NCI-H1105 (cell line): ENCODE results near the gene GLS2.
"Not testable (repeated sequence)": the region's sequence is repeated elsewhere in the genome, so short reads cannot be mapped to it uniquely, and the experiment has no call there.

ENCODE experiments used
- DNase-seq: peaks from one replicate; lab custom pipeline; 2025; lab: John Stamatoyannopoulos, UW

The GLS2 gene

DNA sequence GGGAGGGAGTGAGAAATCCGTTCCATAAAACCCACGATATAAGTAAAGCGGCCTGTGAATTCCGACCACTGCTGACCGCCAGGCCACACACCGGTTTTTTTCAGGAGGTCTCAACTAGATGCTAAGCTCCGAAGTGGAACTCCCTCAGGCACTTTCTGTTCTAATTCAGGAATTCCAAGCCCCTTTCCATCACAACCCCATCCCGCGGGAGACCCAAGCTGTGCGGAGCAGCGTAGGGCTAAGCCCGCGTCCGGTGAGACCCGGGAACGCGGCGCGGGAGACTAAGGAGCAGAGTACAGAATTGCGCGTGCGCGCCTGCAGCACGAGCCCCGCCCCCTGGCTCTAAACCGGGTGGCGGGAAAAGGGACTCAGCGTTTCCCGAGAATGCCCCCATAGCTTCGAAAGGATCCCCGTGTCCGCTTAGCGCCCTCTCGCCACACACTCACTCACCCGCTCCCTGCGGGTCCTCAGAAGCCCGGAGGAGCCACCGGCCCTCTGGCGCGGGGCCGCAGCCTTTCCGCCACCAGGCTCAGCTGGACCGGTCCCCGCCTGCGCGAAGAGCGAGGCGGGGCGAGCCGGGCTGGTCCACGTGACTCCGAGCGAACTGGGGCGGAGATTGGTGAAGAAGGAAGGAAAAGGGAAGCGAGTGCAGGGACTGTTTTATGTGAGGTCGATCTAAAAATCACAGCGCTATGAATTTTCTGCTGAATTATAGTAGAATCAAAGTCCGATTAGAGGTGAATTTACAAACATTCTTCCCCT lies 38.9 kb downstream of the GLS2 start, which contains the start of gene TIMELESS:
Gene TIMELESS (minus strand): TSS at position 567 of the 762 bp plus-strand sequence. CDS start 15,256 bp downstream, outside the sequence.
- peak; percentile 66 for DNase-seq

GRCh38 chr12:56443208-56443607 lies 44.8 kb downstream of the GLS2 start:
- DNase-seq: not testable (repeated sequence)

GRCh38 chr12:56437430-56438176 lies 50.4 kb downstream of the GLS2 start:
- DNase-seq: no peak

DNA sequence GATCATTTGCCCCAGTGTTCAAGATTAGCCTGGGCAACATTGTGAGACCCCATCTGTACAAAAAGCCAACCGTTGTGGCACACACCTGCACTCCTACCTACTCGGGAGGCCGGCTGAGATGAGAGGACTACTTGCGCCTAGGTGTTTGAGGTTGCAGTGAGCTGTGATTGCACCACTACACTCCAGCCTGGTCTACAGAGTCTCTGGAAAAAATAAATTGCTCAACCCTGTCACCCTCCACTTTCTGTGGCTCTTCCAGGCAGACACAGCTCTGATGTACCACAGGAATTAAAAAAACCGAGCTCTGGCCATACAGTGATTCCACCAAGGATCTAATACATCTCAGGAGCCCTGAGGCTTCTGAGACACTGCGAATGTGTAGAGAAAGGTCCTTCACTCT lies 53.1 kb downstream of the GLS2 start:
- no peak for DNase-seq

DNA sequence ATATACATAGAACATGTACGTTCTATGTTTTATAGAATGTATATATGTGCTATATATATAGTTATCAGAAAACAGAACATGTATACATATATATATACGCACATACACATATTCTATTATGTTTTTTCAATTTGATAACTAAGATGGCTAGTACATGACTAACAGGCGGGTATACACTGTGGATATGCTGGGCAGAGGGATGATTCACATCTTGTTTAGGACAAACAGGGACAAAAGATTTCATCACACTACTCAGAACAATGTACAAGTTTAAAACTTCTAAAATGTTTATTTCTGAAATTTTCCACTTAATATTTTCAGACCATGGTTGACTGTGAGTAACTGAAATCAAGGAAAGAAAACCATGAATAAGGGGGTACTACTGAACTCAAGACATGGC lies 56.1 kb downstream of the GLS2 start:
- DNase-seq: no peak

GRCh38 chr12:56431288-56431687 lies 56.7 kb downstream of the GLS2 start:
- no peak for DNase-seq

GRCh38 chr12:56425940-56426438 lies 62.0 kb downstream of the GLS2 start:
- DNase-seq: no peak

DNA sequence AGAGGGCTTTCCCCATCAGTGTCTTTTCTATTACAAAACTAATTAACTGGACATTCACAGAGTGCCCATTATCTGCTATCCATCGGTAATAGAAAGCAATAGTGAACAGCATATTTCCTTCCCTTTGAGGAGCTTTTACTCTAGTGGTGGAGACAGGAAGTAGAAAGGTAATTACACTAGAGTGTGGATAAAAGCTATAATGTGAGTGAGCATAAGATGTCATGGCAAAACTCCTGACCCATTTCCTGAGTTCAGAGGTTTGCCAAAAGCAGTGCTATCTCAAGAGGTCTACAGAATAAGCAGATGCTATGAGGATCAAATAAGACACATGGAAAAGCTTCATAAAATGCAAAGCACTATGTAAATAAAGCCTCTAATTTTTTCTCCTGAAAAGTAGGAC lies 62.8 kb downstream of the GLS2 start:
- DNase-seq: no peak
